K562 (cell line): ENCODE results near the gene LGI4. TPM values are rescaled to one million over a fixed set of nuclear protein-coding genes. Genes with fewer than 3 reads are reported as not detected.

Experiments
- CBFB ChIP-seq: sonication (generic); formaldehyde crosslinking; IDR thresholded peaks from 2 replicates; pipeline ENCODE4 v1.4.0; 2020; ENCODE audit warnings: mild to moderate bottlenecking, missing genetic modification reagents
- CBX1 ChIP-seq: sonication (generic); IDR thresholded peaks from 2 replicates; pipeline ENCODE4 v1.6.1; 2016; ENCODE audit warnings: antibody characterized with exemption, low read depth, mild to moderate bottlenecking
- CEBPB ChIP-seq: fragments of 450-650 bp; IDR thresholded peaks from 2 replicates; pipeline ENCODE4 v1.6.1; 2016; ENCODE audit warnings: missing genetic modification characterization, missing compliant biosample characterization
- EP400 ChIP-seq: fragments of 450-650 bp; IDR thresholded peaks from 2 replicates; pipeline ENCODE4 v1.6.1; 2017; ENCODE audit warnings: antibody characterized with exemption, mild to moderate bottlenecking, moderate library complexity
- ESRRA ChIP-seq: fragments of 450-650 bp; IDR thresholded peaks from 2 replicates; pipeline ENCODE4 v1.6.1; 2014; ENCODE audit warnings: low read depth, mild to moderate bottlenecking, moderate library complexity, borderline replicate concordance
- FIP1L1 ChIP-seq: fragments of 200-400 bp; formaldehyde crosslinking; IDR thresholded peaks from 2 replicates; pipeline ENCODE4 v1.6.1; 2018; ENCODE audit warnings: mild to moderate bottlenecking, low read depth, low read length; ENCODE audit not compliant: poor library complexity, severe bottlenecking
- GTF2B ChIP-seq: IDR thresholded peaks from 2 replicates; pipeline ENCODE4 v1.6.1; 2011; ENCODE audit not compliant: insufficient read length; ENCODE audit errors: extremely low read depth
- HDAC2 ChIP-seq: fragments of 450-650 bp; IDR thresholded peaks from 2 replicates; pipeline ENCODE4 v1.6.1; 2016; ENCODE audit warnings: mild to moderate bottlenecking
- HNRNPL ChIP-seq: fragments of 200-400 bp; formaldehyde crosslinking; IDR thresholded peaks from 2 replicates; pipeline ENCODE4 v1.6.1; 2017; ENCODE audit warnings: low read depth, mild to moderate bottlenecking, low read length
- JUND ChIP-seq, 2 experiments: IDR thresholded peaks; 2 replicates in 1 of 2; 3 replicates in 1 of 2; pipeline ENCODE4 v1.6.1; 2011; ENCODE audit warnings: borderline replicate concordance in 2 of 2, low read depth in 2 of 2, low read length in 2 of 2, improper control_type of control experiment in 1 of 2, missing biosample characterization in 1 of 2, missing genetic modification characterization in 1 of 2, missing genetic modification reagents in 1 of 2
- MEF2D ChIP-seq: conservative IDR thresholded peaks from 2 replicates; pipeline ENCODE4 v1.6.1; 2016; ENCODE audit warnings: low read depth, missing genetic modification characterization, missing compliant biosample characterization
- PHF8 ChIP-seq: fragments of 200-600 bp; sonication (generic); IDR thresholded peaks from 2 replicates; pipeline ENCODE4 v1.6.1; 2012; ENCODE audit warnings: mixed run types, mild to moderate bottlenecking, inconsistent platforms, low read length, moderate library complexity, borderline replicate concordance
- RCOR1 ChIP-seq, 2 experiments: IDR thresholded peaks; 2 replicates each; pipeline ENCODE4 v1.6.1; 2012; ENCODE audit warnings: low read depth in 2 of 2, low read length in 2 of 2, borderline replicate concordance in 1 of 2, improper control_type of control experiment in 1 of 2
- SREBF2 ChIP-seq: sonication (generic); formaldehyde crosslinking; IDR thresholded peaks from 2 replicates; pipeline ENCODE4 v1.4.0; 2020; ENCODE audit warnings: mild to moderate bottlenecking, missing genetic modification reagents
- XRCC4 ChIP-seq: IDR thresholded peaks from one replicate; pipeline ENCODE4 v1.6.1; 2011; ENCODE audit not compliant: insufficient read depth, insufficient read length; ENCODE audit errors: extremely low read depth
- ZBTB5 ChIP-seq: fragments of 450-650 bp; IDR thresholded peaks from 2 replicates; pipeline ENCODE4 v1.6.1; 2017; ENCODE audit warnings: antibody characterized with exemption
- ZBTB8A ChIP-seq: fragments of 450-650 bp; IDR thresholded peaks from 2 replicates; pipeline ENCODE4 v1.6.1; 2018; ENCODE audit warnings: mild to moderate bottlenecking, moderate library complexity; ENCODE audit not compliant: partially characterized antibody
- ZNF263 ChIP-seq: sonication (generic); formaldehyde crosslinking; IDR thresholded peaks from 2 replicates; pipeline ENCODE4 v1.8.0; 2022; ENCODE audit warnings: mild to moderate bottlenecking, missing genetic modification reagents, borderline replicate concordance
- ZNF668 ChIP-seq: fragments of 250-450 bp; sonication (Bioruptor Pico); IDR thresholded peaks from 2 replicates; pipeline ENCODE4 v1.8.0; 2022; ENCODE audit warnings: mild to moderate bottlenecking, inconsistent platforms
- ZNF699 ChIP-seq: fragments of 250-450 bp; sonication (Bioruptor Pico); IDR thresholded peaks from 2 replicates; pipeline ENCODE4 v1.8.0; 2021; ENCODE audit warnings: mild to moderate bottlenecking, moderate library complexity; ENCODE audit not compliant: insufficient replicate concordance
- ZNF707 ChIP-seq: fragments of 250-450 bp; sonication (Bioruptor Pico); conservative IDR thresholded peaks from 2 replicates; pipeline ENCODE4 v1.8.0; 2022; ENCODE audit warnings: inconsistent platforms, mild to moderate bottlenecking, moderate library complexity
- ZNF75A ChIP-seq: fragments of 450-650 bp; formaldehyde crosslinking; IDR thresholded peaks from 2 replicates; pipeline ENCODE4 v1.4.0; 2020; ENCODE audit warnings: mild to moderate bottlenecking
- polyA plus RNA-seq, 8 experiments: library from polyadenylated mRNA; depleted of rRNA in 4 of 8; stranded (reverse) in 5 of 8; unstranded in 3 of 8; fragments of >200 nt; fragmentation: Nextera tagmentation in 2 of 8; fragmentation: Illumina TruSeq in 1 of 8; extraction: Ambion mirVana in 2 of 8; extraction: Trizol in 1 of 8; gene quantifications; 2 replicates each; pipeline versions ENCODE4 v1.2.1 to v1.2.3, GENCODE V29; 2011 to 2014; ENCODE audit warnings: inconsistent platforms in 1 of 8, missing spikeins in 1 of 8
- total RNA-seq, 7 experiments: library from RNA; depleted of rRNA in 6 of 7; stranded (reverse); fragments of >200 nt in 6 of 7; fragmentation: Illumina TruSeq in 2 of 7; extraction: Trizol in 2 of 7; gene quantifications; 2 replicates each; pipeline versions ENCODE4 v1.2.1 to v1.2.3, GENCODE V29; 2011 to 2021; ENCODE audit warnings: low replicate concordance in 1 of 7

Gene LGI4
- total and polyA plus RNA-seq, 9 of the 15 experiments (the other 6 are each of a cell fraction or from before 2014, with no cell fraction given), result 0.14 to 0.30 (median 0.24) TPM; not detected in 4

- no peak for TF ChIP-seq CBFB (CRISPR knock-in tag)
- no peak for TF ChIP-seq ZBTB8A
- no peak for TF ChIP-seq ZNF707 (CRISPR knock-in tag)
- peak; percentile 17; the same call in 1 of the 2 replicates for TF ChIP-seq EP400
- TF ChIP-seq ZNF668 (CRISPR knock-in tag), result no peak
- TF ChIP-seq ZBTB5, result no peak
- TF ChIP-seq SREBF2 (CRISPR knock-in tag), result no peak
- TF ChIP-seq GTF2B, result no peak
- TF ChIP-seq RCOR1 (IDR thresholded peaks at IDR 0.05; ENCODE audit: borderline replicate concordance in 1 of 2, low read depth in 2 of 2, low read length in 2 of 2), result peak in 1 of 2 experiments; percentile 69; a peak in 1 of 4 replicates
- no peak for TF ChIP-seq ZNF75A
- peak; percentile 15; the same call in 1 of the 2 replicates for TF ChIP-seq PHF8
- no peak for TF ChIP-seq ZNF263
- no peak for TF ChIP-seq JUND (IDR thresholded peaks at IDR 0.05; ENCODE audit: borderline replicate concordance, low read depth, low read length)
- 0 out of 3 replicates have a peak, but pooled peaks have one; percentile 34 for TF ChIP-seq JUND (tag; IDR thresholded peaks at IDR 0.05; ENCODE audit: borderline replicate concordance, low read depth, low read length)
- peak; percentile 55; the same call in 1 of the 2 replicates for TF ChIP-seq CBX1
- no peak for TF ChIP-seq FIP1L1
- TF ChIP-seq HNRNPL, result no peak
- no peak for TF ChIP-seq XRCC4
- TF ChIP-seq ESRRA, result peak; percentile 22; the same call in 1 of the 2 replicates
- TF ChIP-seq HDAC2, result no peak; the same call in 1 of the 2 replicates
- TF ChIP-seq ZNF699 (CRISPR knock-in tag), result no peak
- TF ChIP-seq MEF2D (tag), result no peak
- no peak for TF ChIP-seq CEBPB (tag)
These were observed 7.2 kb upstream of the LGI4 start (continued) for GRCh38 chr19:35141837-35142605.
